ENCODE data around the gene SIMC1.

SIMC1 gene

DNA sequence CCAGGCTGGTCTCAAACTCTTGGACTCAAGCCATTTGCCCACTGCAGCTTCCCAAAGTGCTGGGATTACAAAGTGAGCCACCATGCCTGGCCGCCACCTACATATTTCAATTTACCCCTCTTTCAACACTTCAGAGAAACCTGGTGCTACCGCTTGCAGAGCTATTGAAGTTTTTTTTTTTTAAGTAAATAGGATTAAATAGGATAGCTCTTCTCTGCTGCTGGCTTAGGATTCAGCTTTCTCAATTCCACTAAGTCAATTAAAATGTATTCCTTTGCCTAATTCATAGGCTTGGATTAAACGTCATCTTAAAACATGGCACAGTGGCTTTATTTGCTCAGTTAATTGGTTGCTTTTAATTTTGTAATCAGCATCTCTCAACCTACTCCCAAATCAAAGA lies 82.4 kb downstream of the SIMC1 start:
- H3K4me2 ChIP-seq (ENCODE audit: insufficient read depth, low read length), result no peak overlapping the region
- TF ChIP-seq CTCF (IDR thresholded peaks at IDR 0.05; ENCODE audit: borderline replicate concordance, extremely low read depth, low read length, poor library complexity, severe bottlenecking) (no peak), EZH2 (IDR thresholded peaks at IDR 0.05; ENCODE audit: borderline replicate concordance, low read depth, low read length, severe bottlenecking) (no peak)
- H3K4me1 ChIP-seq (ENCODE audit: insufficient read depth, low read length), result no peaks in the 10 kb centered on the region
- no peaks in the 10 kb centered on the region for H3K79me2 ChIP-seq (ENCODE audit: insufficient read depth, low read length)
- H3K9ac ChIP-seq (ENCODE audit: low read depth, low read length), result no peak overlapping the region
- no peaks in the 10 kb centered on the region for H3K27me3 ChIP-seq (ENCODE audit: insufficient read depth, low read length, poor library complexity)
- ATAC-seq (ENCODE audit: insufficient read depth, low read depth) (no peak), DNase-seq (no peak)
- H3K4me3 ChIP-seq (ENCODE audit: low read depth in 1 of 2, low read length in 2 of 2), result no peak overlapping the region
- no peak overlapping the region for H3K27ac ChIP-seq (ENCODE audit: low read length)
- H2AFZ ChIP-seq (ENCODE audit: low read depth, low read length), result no peak overlapping the region
- no peaks in the 10 kb centered on the region for H4K20me1 ChIP-seq (ENCODE audit: insufficient read depth, low read length)
- H3K36me3 ChIP-seq (ENCODE audit: insufficient read depth, low read length), result peaks cover 21% of the 10 kb centered on the region; the same call in 1 of the 2 replicates
- no peaks in the 10 kb centered on the region for H3K9me3 ChIP-seq (ENCODE audit: insufficient read depth, low read length, severe bottlenecking)

DNA sequence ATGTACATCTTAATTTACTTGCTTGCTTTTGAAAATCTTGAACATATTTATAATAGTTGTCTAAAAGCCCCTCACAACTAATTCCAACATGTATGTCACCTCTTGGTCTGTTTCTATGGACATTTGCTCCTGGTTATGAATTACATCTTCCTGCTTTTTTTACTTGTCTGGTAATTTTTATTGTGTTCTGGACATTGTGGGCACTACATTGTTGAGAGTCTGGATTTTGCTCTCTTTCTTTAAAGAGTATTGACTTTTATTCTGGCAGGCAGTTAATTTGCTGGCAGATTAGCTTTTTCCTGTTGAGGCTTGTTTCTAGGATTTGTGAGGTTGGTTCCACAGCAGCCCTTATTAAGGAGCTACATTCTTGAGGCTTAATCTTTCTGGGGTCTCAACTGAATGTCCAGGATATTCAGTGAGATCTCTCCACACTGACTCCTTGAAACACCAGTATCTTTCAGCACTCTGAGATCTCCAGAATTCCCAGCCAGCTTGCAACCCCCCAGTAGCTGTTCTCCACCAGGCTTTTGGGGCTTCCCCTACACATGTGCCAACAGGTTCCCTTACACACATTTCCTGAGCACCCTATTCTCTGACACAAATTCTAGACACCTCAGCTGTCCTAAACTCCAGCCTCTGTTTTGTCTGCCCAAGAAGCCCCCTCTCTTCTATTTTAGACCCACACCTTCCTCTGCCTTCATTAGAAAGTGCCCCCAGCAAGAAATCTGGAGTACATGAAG lies 96.0 kb downstream of the SIMC1 start:
- Histone ChIP-seq H3K4me3 (ENCODE audit: low read depth in 1 of 2, low read length in 2 of 2) (no peak overlapping the region), H3K4me2 (ENCODE audit: insufficient read depth, low read length) (no peak overlapping the region), H3K9ac (ENCODE audit: low read depth, low read length) (no peak overlapping the region), H3K27ac (ENCODE audit: low read length) (no peak overlapping the region), H3K79me2 (ENCODE audit: insufficient read depth, low read length) (no peaks in the 10 kb centered on the region), H4K20me1 (ENCODE audit: insufficient read depth, low read length) (no peaks in the 10 kb centered on the region), H2AFZ (ENCODE audit: low read depth, low read length) (no peak overlapping the region), H3K27me3 (ENCODE audit: insufficient read depth, low read length, poor library complexity) (no peaks in the 10 kb centered on the region), H3K4me1 (ENCODE audit: insufficient read depth, low read length) (no peaks in the 10 kb centered on the region), H3K9me3 (ENCODE audit: insufficient read depth, low read length, severe bottlenecking) (no peaks in the 10 kb centered on the region), H3K36me3 (ENCODE audit: insufficient read depth, low read length) (peaks cover 11% of the 10 kb centered on the region)
- DNase-seq, result no peak
- TF ChIP-seq EZH2 (IDR thresholded peaks at IDR 0.05; ENCODE audit: borderline replicate concordance, low read depth, low read length, severe bottlenecking) (no peak), CTCF (IDR thresholded peaks at IDR 0.05; ENCODE audit: borderline replicate concordance, extremely low read depth, low read length, poor library complexity, severe bottlenecking) (no peak)
- no peak for ATAC-seq (ENCODE audit: insufficient read depth, low read depth)

- Histone ChIP-seq H3K9me3 (ENCODE audit: insufficient read depth, low read length, severe bottlenecking) (no peaks in the 10 kb centered on the region), H2AFZ (ENCODE audit: low read depth, low read length) (no peak overlapping the region), H3K36me3 (ENCODE audit: insufficient read depth, low read length) (peaks cover 14% of the 10 kb centered on the region), H3K4me2 (ENCODE audit: insufficient read depth, low read length) (no peak overlapping the region), H4K20me1 (ENCODE audit: insufficient read depth, low read length) (no peaks in the 10 kb centered on the region), H3K4me1 (ENCODE audit: insufficient read depth, low read length) (no peaks in the 10 kb centered on the region), H3K79me2 (ENCODE audit: insufficient read depth, low read length) (no peaks in the 10 kb centered on the region), H3K9ac (ENCODE audit: low read depth, low read length) (no peak overlapping the region), H3K27ac (ENCODE audit: low read length) (no peak overlapping the region), H3K4me3 (ENCODE audit: low read depth in 1 of 2, low read length in 2 of 2) (no peak overlapping the region), H3K27me3 (ENCODE audit: insufficient read depth, low read length, poor library complexity) (no peaks in the 10 kb centered on the region)
- ATAC-seq (ENCODE audit: insufficient read depth, low read depth) (no peak), DNase-seq (no peak)
- TF ChIP-seq CTCF (IDR thresholded peaks at IDR 0.05; ENCODE audit: borderline replicate concordance, extremely low read depth, low read length, poor library complexity, severe bottlenecking), result no peak
- TF ChIP-seq EZH2 (IDR thresholded peaks at IDR 0.05; ENCODE audit: borderline replicate concordance, low read depth, low read length, severe bottlenecking), result no peak
These were observed 99.7 kb downstream of the SIMC1 start for GRCh38 chr5:176337913-176338312.

Data from DND-41 (cell line).